ENCODE data around the gene LHPP. TPM values are rescaled to one million over a fixed set of nuclear protein-coding genes. Genes with fewer than 3 reads are reported as not detected.

LHPP gene
- total RNA-seq (2022; extraction: Qiagen RNA extraction; ENCODE audit: low read depth), result 10.4 to 12.8 TPM (median 11.9 TPM) in 5 replicates

GRCh38 chr10:124461642-124462347, at the start of gene LHPP:
TSS of gene LHPP (plus strand) at chr10:124461823. CDS start at chr10:124461863, 40 bp downstream.

GRCh38 chr10:124418726-124419501, 42.7 kb upstream of the LHPP start, which contains the start of gene OAT:
TSS of gene OAT (minus strand) at chr10:124418923. CDS start at chr10:124412171, 6,752 bp downstream.

GRCh38 chr10:124450012-124450782, 11.4 kb upstream of the LHPP start, which contains the start of gene NKX1-2:
TSS of gene NKX1-2 (minus strand) at chr10:124450035. CDS start at chr10:124449943, 92 bp downstream.

Other genes starting within 250 kb of the LHPP start
- 59.5 to 95.1 TPM (median 70.3 TPM) in 5 replicates for gene OAT, start 42.9 kb upstream of the LHPP start, total RNA-seq (2022; extraction: Qiagen RNA extraction; ENCODE audit: low read depth)
- gene NKX1-2, start 11.8 kb upstream of the LHPP start, total RNA-seq (2022; extraction: Qiagen RNA extraction; ENCODE audit: low read depth), result 0.03 to 0.05 TPM in 2 of 5 replicates, not detected in the others

All from A549 treated with RU486 at 1 μM for 4 hours (cell line).